ENCODE data around the gene TMEM221.

DNA sequence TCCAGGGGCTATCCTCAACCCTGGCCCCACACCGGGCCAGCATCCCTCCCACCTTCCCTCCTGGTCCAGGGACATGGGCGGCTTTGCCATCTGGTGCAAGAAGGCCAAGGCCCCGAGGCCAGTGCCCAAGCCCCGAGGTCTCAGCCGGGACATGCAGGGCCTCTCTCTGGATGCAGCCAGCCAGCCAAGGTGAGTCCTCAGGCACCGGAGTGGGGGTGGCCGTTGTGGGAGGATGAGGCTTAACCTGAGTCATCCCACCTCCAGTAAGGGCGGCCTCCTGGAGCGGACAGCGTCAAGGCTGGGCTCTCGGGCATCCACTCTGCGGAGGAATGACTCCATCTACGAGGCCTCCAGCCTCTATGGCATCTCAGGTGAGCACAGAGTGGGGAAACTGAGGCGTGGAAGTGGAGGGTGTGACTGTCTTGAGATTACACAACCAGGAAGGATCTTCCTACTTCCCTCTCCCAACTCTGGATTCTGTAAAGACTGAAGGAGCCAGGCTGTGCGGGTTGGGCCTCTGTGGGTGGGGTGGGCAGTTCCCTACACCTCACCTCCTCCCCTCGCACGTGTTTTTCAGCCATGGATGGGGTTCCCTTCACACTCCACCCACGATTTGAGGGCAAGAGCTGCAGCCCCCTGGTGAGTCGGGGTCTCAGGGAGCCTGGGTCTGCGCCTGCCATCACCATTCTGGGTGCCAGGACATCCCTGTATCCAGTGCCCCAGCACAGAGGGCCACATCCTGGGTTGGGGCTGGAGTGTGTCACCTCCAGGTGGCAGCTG is 24.8 kb downstream of the TMEM221 start:
- TF ChIP-seq ATF1 (CRISPR knock-in tag; IDR thresholded peaks at IDR 0.05) (no peak), ATF1 (tag; IDR thresholded peaks at IDR 0.05) (no peak), SREBF2 (CRISPR knock-in tag; IDR thresholded peaks at IDR 0.05) (no peak), ZNF347 (CRISPR knock-in tag; IDR thresholded peaks at IDR 0.05; ENCODE audit: low read depth) (no peak), ZNF165 (CRISPR knock-in tag; IDR thresholded peaks at IDR 0.05; ENCODE audit: borderline replicate concordance) (no peak), EZH2 (IDR thresholded peaks at IDR 0.05; ENCODE audit: borderline replicate concordance, low read depth, low read length) (no peak), CHD1 (IDR thresholded peaks at IDR 0.05; ENCODE audit: low read length) (no peak), GATA2 (CRISPR knock-in tag; IDR thresholded peaks at IDR 0.05) (no peak)
- TF ChIP-seq, protein P1, sequence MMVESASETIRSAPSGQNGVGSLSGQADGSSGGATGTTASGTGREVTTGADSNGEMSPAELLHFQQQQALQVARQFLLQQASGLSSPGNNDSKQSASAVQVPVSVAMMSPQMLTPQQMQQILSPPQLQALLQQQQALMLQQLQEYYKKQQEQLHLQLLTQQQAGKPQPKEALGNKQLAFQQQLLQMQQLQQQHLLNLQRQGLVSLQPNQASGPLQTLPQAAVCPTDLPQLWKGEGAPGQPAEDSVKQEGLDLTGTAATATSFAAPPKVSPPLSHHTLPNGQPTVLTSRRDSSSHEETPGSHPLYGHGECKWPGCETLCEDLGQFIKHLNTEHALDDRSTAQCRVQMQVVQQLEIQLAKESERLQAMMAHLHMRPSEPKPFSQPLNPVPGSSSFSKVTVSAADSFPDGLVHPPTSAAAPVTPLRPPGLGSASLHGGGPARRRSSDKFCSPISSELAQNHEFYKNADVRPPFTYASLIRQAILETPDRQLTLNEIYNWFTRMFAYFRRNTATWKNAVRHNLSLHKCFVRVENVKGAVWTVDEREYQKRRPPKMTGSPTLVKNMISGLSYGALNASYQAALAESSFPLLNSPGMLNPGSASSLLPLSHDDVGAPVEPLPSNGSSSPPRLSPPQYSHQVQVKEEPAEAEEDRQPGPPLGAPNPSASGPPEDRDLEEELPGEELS (CRISPR knock-in tag; IDR thresholded peaks at IDR 0.05; ENCODE audit: borderline replicate concordance) = no peak
- TF ChIP-seq, protein P2, sequence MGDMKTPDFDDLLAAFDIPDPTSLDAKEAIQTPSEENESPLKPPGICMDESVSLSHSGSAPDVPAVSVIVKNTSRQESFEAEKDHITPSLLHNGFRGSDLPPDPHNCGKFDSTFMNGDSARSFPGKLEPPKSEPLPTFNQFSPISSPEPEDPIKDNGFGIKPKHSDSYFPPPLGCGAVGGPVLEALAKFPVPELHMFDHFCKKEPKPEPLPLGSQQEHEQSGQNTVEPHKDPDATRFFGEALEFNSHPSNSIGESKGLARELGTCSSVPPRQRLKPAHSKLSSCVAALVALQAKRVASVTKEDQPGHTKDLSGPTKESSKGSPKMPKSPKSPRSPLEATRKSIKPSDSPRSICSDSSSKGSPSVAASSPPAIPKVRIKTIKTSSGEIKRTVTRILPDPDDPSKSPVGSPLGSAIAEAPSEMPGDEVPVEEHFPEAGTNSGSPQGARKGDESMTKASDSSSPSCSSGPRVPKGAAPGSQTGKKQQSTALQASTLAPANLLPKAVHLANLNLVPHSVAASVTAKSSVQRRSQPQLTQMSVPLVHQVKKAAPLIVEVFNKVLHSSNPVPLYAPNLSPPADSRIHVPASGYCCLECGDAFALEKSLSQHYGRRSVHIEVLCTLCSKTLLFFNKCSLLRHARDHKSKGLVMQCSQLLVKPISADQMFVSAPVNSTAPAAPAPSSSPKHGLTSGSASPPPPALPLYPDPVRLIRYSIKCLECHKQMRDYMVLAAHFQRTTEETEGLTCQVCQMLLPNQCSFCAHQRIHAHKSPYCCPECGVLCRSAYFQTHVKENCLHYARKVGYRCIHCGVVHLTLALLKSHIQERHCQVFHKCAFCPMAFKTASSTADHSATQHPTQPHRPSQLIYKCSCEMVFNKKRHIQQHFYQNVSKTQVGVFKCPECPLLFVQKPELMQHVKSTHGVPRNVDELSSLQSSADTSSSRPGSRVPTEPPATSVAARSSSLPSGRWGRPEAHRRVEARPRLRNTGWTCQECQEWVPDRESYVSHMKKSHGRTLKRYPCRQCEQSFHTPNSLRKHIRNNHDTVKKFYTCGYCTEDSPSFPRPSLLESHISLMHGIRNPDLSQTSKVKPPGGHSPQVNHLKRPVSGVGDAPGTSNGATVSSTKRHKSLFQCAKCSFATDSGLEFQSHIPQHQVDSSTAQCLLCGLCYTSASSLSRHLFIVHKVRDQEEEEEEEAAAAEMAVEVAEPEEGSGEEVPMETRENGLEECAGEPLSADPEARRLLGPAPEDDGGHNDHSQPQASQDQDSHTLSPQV (IDR thresholded peaks at IDR 0.05) = no peak

All from K562 (cell line).